Body of pancreas (tissue), 4 donors: ENCODE measurements around the gene LRRC8C.

Experiments used
- POLR2A ChIP-seq, 3 donors: fragments of 450-650 bp; IDR thresholded peaks; one replicate each; pipeline ENCODE4 v1.6.1; 2016; ENCODE audit warnings: antibody characterized with exemption in 3 of 3, mild to moderate bottlenecking in 2 of 3
- TF ChIP-seq, protein P1 (sequence below), 7 experiments: fragments of 450-650 bp in 4 of 7; fragments of 200-600 bp in 3 of 7; sonication (generic) in 3 of 7; IDR thresholded peaks; one replicate each; pipeline ENCODE4 v1.5.1; 2016 to 2019; ENCODE audit warnings: antibody characterized with exemption in 7 of 7

DNA sequence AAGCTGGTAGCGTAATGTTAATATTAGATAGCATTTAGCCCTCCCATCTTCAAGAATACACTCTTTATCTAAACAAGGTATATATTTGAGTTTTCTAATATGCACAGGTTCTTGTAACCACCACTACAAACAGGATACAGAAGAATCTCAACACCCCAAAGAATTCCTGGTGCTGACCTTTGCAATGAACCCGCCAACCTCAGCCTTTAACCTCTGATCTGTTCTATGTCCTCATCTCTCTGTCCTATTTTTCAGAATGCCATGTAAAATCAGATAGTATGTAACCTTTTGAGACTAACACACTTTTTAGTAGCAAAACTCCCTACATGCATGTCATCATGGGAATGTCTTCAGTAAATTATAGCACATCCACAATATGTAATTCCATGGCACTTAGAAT is 71.1 kb downstream of the LRRC8C start:
- TF ChIP-seq, protein P1, sequence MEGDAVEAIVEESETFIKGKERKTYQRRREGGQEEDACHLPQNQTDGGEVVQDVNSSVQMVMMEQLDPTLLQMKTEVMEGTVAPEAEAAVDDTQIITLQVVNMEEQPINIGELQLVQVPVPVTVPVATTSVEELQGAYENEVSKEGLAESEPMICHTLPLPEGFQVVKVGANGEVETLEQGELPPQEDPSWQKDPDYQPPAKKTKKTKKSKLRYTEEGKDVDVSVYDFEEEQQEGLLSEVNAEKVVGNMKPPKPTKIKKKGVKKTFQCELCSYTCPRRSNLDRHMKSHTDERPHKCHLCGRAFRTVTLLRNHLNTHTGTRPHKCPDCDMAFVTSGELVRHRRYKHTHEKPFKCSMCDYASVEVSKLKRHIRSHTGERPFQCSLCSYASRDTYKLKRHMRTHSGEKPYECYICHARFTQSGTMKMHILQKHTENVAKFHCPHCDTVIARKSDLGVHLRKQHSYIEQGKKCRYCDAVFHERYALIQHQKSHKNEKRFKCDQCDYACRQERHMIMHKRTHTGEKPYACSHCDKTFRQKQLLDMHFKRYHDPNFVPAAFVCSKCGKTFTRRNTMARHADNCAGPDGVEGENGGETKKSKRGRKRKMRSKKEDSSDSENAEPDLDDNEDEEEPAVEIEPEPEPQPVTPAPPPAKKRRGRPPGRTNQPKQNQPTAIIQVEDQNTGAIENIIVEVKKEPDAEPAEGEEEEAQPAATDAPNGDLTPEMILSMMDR (IDR thresholded peaks at IDR 0.05) = no peak
- TF ChIP-seq POLR2A (IDR thresholded peaks at IDR 0.05) = no peak
